SU-DHL-6 (cell line): ENCODE data around the gene WDR48.

ENCODE experiments used
- H2AFZ ChIP-seq: fragments of 200-600 bp; sonication (generic); 2 replicates; pipeline ENCODE4 v1.6.1; 2014; ENCODE audit warnings: low read depth, mild to moderate bottlenecking, moderate library complexity, mixed read lengths, antibody characterized with exemption, low read length; ENCODE audit not compliant: severe bottlenecking
- H3F3A ChIP-seq: fragments of 200-600 bp; shearing (Covaris generic); 2 replicates; pipeline ENCODE4 v1.6.0; 2016; ENCODE audit warnings: antibody characterized with exemption, mild to moderate bottlenecking; ENCODE audit not compliant: insufficient read depth
- H3K27ac ChIP-seq: fragments of 200-600 bp; sonication (generic); 2 replicates; pipeline ENCODE4 v1.5.1; 2016; ENCODE audit warnings: low read depth, mild to moderate bottlenecking, low read length, moderate library complexity, mixed read lengths
- H3K27me3 ChIP-seq: fragments of 200-600 bp; sonication (generic), shearing (Covaris generic); 2 replicates; pipeline ENCODE4 v1.6.0; 2014; ENCODE audit warnings: mild to moderate bottlenecking, low read length
- H3K36me3 ChIP-seq: fragments of 200-600 bp; sonication (generic); 2 replicates; pipeline ENCODE4 v1.6.1; 2014; ENCODE audit warnings: mild to moderate bottlenecking, low read length, mixed read lengths
- H3K4me2 ChIP-seq: fragments of 300-600, 200-600 bp; shearing (Covaris generic), sonication (generic); 2 replicates; pipeline ENCODE4 v1.6.0; 2014; ENCODE audit warnings: low read length, low read depth, mild to moderate bottlenecking; ENCODE audit not compliant: poor library complexity, severe bottlenecking
- H3K4me3 ChIP-seq: fragments of 200-600 bp; sonication (generic); 2 replicates; pipeline ENCODE4 v1.5.1; 2014; ENCODE audit warnings: antibody characterized with exemption, low read length, mild to moderate bottlenecking, mixed read lengths; ENCODE audit not compliant: insufficient read depth, poor library complexity, severe bottlenecking
- H3K79me2 ChIP-seq: fragments of 200-600 bp; sonication (generic); 2 replicates; pipeline ENCODE4 v1.6.1; 2014; ENCODE audit warnings: mild to moderate bottlenecking, low read length, moderate library complexity; ENCODE audit not compliant: insufficient read depth
- H3K9ac ChIP-seq: fragments of 200-600 bp; sonication (generic); 2 replicates; pipeline ENCODE4 v1.7.0; 2014; ENCODE audit warnings: mild to moderate bottlenecking, low read length
- H3K9me2 ChIP-seq: fragments of 200-600 bp; sonication (generic); replicated peaks from 2 replicates; pipeline ENCODE4 v1.6.1; 2014; ENCODE audit warnings: low read length; ENCODE audit not compliant: insufficient read depth
- H3K9me3 ChIP-seq: fragments of 200-600 bp; sonication (generic); 2 replicates; pipeline ENCODE4 v1.6.1; 2014; ENCODE audit warnings: low read length, mixed read lengths; ENCODE audit not compliant: insufficient read depth
- H4K20me1 ChIP-seq: fragments of 200-600 bp; sonication (generic); 2 replicates; pipeline ENCODE4 v1.6.1; 2014; ENCODE audit warnings: low read depth, mild to moderate bottlenecking, antibody characterized with exemption, low read length, moderate library complexity, mixed read lengths
- EZH2phosphoT487 ChIP-seq: fragments of 200-600 bp; sonication (generic), shearing (Covaris generic); conservative IDR thresholded peaks from 2 replicates; pipeline ENCODE4 v1.6.1; 2018; ENCODE audit warnings: mild to moderate bottlenecking, antibody characterized with exemption, low read length, moderate library complexity, mixed read lengths
- TF ChIP-seq, protein P1 (sequence below): fragments of 200-600 bp; sonication (generic); IDR thresholded peaks from one replicate; pipeline ENCODE4 v1.5.1; 2017; ENCODE audit warnings: antibody characterized with exemption, mild to moderate bottlenecking, low read length, moderate library complexity; ENCODE audit not compliant: insufficient read depth, poor library complexity, severe bottlenecking

The WDR48 gene

DNA sequence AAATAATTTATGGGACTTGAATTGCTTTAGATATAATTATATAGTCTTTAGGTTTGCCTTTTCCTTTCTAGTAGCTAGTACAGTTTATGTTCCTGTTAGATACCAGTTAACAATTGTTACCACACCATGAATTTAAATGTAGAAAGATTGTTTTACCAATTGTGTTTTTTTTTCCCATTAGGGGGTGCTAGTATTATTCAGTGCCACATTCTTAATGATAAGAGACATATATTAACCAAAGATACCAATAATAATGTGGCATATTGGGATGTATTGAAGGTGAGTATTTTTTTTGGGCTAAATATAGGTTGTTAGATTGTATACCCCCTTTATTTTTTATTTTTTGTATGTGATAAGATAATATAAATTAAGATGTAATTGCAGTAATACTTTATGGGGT is 27.7 kb downstream of the WDR48 start:
- TF ChIP-seq, protein P1, sequence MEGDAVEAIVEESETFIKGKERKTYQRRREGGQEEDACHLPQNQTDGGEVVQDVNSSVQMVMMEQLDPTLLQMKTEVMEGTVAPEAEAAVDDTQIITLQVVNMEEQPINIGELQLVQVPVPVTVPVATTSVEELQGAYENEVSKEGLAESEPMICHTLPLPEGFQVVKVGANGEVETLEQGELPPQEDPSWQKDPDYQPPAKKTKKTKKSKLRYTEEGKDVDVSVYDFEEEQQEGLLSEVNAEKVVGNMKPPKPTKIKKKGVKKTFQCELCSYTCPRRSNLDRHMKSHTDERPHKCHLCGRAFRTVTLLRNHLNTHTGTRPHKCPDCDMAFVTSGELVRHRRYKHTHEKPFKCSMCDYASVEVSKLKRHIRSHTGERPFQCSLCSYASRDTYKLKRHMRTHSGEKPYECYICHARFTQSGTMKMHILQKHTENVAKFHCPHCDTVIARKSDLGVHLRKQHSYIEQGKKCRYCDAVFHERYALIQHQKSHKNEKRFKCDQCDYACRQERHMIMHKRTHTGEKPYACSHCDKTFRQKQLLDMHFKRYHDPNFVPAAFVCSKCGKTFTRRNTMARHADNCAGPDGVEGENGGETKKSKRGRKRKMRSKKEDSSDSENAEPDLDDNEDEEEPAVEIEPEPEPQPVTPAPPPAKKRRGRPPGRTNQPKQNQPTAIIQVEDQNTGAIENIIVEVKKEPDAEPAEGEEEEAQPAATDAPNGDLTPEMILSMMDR: peak; percentile 14
- TF ChIP-seq EZH2phosphoT487: no peak
- Histone ChIP-seq H3K9ac (no peak overlapping the region), H3K9me3 (no peaks in the 10 kb centered on the region), H3F3A (no peaks in the 10 kb centered on the region), H2AFZ (no peak overlapping the region), H4K20me1 (no peaks in the 10 kb centered on the region), H3K9me2 (no peaks in the 10 kb centered on the region), H3K4me3 (no peak overlapping the region), H3K36me3 (no peaks in the 10 kb centered on the region), H3K27ac (no peak overlapping the region), H3K79me2 (no peaks in the 10 kb centered on the region), H3K4me2 (no peak overlapping the region), H3K27me3 (no peaks in the 10 kb centered on the region)

DNA sequence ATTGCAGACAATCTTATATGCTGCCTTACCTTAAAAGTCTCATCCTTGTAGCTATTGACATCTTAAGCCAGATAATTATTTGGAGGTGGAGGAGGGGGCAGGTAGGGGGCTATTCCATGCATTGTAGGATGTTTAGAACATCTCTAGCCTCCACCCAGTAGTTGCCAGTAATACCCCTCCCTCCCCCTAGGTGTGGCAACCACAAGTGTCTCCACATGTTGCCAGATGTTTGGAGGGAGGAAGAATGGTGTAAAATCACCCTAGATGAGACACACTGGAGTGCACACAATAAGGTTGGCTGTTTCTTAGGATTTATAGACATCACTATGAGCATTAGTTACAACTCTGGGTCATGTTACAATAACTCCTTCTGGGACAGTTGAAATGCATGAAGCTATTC is 28.2 kb downstream of the WDR48 start:
- Histone ChIP-seq H3K9me3 (no peaks in the 10 kb centered on the region), H3K4me3 (no peak overlapping the region), H3K9ac (no peak overlapping the region), H3K27ac (no peak overlapping the region), H3F3A (no peaks in the 10 kb centered on the region), H3K27me3 (no peaks in the 10 kb centered on the region), H4K20me1 (no peaks in the 10 kb centered on the region), H3K36me3 (no peaks in the 10 kb centered on the region), H2AFZ (no peak overlapping the region), H3K4me2 (no peak overlapping the region), H3K79me2 (no peaks in the 10 kb centered on the region), H3K9me2 (no peaks in the 10 kb centered on the region)
- TF ChIP-seq, protein P1: no peak
- no peak for TF ChIP-seq EZH2phosphoT487

DNA sequence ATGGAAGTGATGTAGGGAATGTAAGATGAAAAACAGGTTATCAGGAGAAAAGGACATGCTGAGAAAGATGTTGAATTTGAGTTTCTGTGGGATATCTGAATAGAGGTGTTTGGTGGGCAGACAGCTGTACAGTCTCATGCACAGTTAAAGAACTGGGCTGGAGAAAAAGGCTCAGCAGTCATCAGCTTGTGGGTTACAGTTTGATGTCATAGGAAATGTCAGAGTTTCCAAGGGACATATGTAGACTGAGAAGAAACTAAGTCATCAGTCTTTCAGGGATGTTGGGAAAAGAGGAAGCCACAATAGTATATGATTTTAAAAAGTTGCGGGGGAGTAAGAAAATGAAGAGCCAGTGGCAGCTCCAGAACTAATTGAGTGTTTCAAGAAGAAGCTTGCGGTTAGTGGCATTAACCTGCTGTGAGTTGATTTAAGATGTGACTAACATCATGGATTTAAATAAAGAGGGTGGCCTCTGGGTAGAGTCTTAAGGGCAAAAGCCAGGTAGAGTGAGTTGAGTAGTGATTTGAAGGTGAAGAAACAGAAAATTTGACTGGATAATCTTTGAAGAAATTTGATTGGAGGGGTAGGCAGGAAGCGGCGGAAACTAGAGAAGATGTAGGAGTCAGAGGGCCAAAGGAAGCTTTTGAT is 31.0 kb downstream of the WDR48 start:
- no peaks in the 10 kb centered on the region for H3K9me3 ChIP-seq
- no peaks in the 10 kb centered on the region for H3K27me3 ChIP-seq
- H2AFZ ChIP-seq: no peak overlapping the region
- H3K9ac ChIP-seq: no peak overlapping the region
- TF ChIP-seq, protein P1: no peak
- no peak for TF ChIP-seq EZH2phosphoT487
- H3K9me2 ChIP-seq: no peaks in the 10 kb centered on the region
- H3K4me2 ChIP-seq: no peak overlapping the region
- no peaks in the 10 kb centered on the region for H3F3A ChIP-seq
- H3K27ac ChIP-seq: no peak overlapping the region
- no peaks in the 10 kb centered on the region for H3K79me2 ChIP-seq
- H3K36me3 ChIP-seq: no peaks in the 10 kb centered on the region
- no peak overlapping the region for H3K4me3 ChIP-seq
- H4K20me1 ChIP-seq: no peaks in the 10 kb centered on the region
